22Rv1 (cell line): ENCODE data around the gene PERM1.

Experiments used
- ZFX ChIP-seq: fragments of 450-650 bp; IDR thresholded peaks from 2 replicates; pipeline ENCODE4 v1.6.1; 2017; ENCODE audit warnings: antibody characterized with exemption, borderline replicate concordance
- TF ChIP-seq, protein P1 (sequence below): fragments of 450-650 bp; IDR thresholded peaks from 2 replicates; pipeline ENCODE4 v1.5.1; 2017; ENCODE audit warnings: mild to moderate bottlenecking

DNA sequence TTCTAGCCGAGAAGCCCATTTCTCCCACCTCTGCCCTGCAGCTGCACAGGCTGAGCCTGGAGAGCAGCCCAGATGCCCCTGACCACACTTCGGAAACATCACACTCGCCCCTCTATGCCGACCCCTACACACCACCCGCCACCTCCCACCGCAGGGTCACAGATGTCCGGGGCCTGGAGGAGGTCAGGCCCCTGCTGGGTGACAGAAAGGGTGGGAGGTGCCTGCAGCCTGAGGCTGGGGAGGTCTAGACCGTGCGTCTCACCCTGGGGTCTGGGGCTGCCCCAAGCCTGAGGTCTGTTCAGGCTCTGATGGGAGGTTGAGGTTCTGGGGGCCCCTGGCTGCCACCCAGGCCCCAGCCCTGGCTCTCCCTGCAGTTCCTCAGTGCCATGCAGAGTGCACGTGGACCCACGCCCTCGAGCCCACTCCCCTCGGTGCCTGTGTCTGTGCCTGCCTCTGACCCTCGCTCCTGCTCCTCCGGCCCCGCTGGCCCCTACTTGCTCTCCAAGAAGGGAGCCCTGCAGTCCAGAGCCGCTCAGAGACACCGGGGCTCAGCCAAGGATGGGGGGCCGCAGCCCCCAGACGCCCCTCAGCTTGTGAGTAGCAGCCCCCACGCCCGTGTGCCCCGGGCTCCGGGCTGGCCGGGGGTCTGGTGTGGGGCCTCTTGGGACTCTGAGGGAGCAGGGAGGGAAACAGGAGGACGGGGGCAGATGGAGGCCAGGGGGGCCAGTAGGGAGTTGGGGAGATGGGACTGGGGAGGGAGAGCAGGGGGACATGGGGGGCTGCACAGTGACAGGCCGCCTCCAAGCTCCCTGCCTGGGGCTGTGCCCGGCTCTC is 8.2 kb downstream of the PERM1 start:
- TF ChIP-seq, protein P1, sequence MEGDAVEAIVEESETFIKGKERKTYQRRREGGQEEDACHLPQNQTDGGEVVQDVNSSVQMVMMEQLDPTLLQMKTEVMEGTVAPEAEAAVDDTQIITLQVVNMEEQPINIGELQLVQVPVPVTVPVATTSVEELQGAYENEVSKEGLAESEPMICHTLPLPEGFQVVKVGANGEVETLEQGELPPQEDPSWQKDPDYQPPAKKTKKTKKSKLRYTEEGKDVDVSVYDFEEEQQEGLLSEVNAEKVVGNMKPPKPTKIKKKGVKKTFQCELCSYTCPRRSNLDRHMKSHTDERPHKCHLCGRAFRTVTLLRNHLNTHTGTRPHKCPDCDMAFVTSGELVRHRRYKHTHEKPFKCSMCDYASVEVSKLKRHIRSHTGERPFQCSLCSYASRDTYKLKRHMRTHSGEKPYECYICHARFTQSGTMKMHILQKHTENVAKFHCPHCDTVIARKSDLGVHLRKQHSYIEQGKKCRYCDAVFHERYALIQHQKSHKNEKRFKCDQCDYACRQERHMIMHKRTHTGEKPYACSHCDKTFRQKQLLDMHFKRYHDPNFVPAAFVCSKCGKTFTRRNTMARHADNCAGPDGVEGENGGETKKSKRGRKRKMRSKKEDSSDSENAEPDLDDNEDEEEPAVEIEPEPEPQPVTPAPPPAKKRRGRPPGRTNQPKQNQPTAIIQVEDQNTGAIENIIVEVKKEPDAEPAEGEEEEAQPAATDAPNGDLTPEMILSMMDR = no peak
- no peak for TF ChIP-seq ZFX
